Measurements from ENCODE around the gene BABAM2. TPM values are rescaled to one million over a fixed set of nuclear protein-coding genes. Genes with fewer than 3 reads are reported as not detected.

BABAM2 gene
- total and polyA plus RNA-seq, 7 experiments from 2014 or later = 34.2 to 58.2 (median 44.2) TPM

DNA sequence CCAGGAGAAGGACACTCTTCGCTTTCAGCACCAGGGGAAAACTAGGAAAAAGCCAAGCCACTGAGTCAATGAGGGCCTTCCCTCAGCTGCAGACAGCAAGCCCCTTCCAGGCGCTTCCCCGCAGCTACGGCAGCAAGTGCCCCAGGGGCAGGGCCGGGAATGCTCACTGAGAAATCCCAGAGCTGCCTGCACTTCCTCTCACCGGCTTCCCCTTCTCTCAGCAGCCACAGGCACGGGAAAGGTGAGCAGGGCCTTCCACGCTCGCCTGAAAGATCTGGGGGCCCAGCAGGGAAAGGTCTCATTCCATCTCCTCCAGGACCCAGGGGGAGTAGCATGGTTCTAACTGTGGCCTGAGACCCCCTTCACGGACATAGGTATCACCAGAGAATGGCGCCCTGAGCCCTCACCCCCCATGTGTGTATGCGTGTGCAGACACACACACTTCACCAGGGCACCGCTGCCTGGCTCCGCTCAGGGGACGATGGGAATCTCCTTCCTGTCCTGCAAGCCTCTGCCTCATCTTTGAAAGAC is 472.5 kb downstream of the BABAM2 start:
- Mint-ChIP-seq H3K27me3 (peaks cover 0 to 14% (median 0%) of the 10 kb centered on the region in 5 donors), H3K9me3 (no peaks in the 10 kb centered on the region), H3K27ac (peak overlapping the region in 2 of 9 donors; percentile 5 to 20), H3K4me1 (peaks cover 47 to 94% (median 68%) of the 10 kb centered on the region in 7 donors), H3K36me3 (peaks cover 0 to 7% (median 0%) of the 10 kb centered on the region in 5 donors), H3K4me3 (no peak overlapping the region)
- ATAC-seq (no peak), DNase-seq (no peak)
- intact Hi-C loops (cut with micrococcal nuclease) = no loop called here
- H3K27me3 ChIP-seq (ENCODE audit: control insufficient read depth in 2 of 2, insufficient read depth in 2 of 2, low read length in 2 of 2) = no peaks in the 10 kb centered on the region
- H3K4me3 ChIP-seq (ENCODE audit: low read length) = no peak overlapping the region
- H3K4me1 ChIP-seq (ENCODE audit: control insufficient read depth in 2 of 2, insufficient read depth in 2 of 2, low read length in 2 of 2) = peaks cover 68 to 79% of the 10 kb centered on the region in 2 donors
- H3K9me3 ChIP-seq (ENCODE audit: control insufficient read depth in 2 of 3, low read length in 3 of 3) = no peaks in the 10 kb centered on the region
- no peaks in the 10 kb centered on the region for H3K36me3 ChIP-seq (ENCODE audit: control insufficient read depth in 2 of 3, insufficient read depth in 3 of 3, low read length in 3 of 3)
- no peak overlapping the region for H3K27ac ChIP-seq (ENCODE audit: low read depth, low read length)
- ChIA-PET CTCF (no interaction called here), POLR2A (no interaction called here)

DNA sequence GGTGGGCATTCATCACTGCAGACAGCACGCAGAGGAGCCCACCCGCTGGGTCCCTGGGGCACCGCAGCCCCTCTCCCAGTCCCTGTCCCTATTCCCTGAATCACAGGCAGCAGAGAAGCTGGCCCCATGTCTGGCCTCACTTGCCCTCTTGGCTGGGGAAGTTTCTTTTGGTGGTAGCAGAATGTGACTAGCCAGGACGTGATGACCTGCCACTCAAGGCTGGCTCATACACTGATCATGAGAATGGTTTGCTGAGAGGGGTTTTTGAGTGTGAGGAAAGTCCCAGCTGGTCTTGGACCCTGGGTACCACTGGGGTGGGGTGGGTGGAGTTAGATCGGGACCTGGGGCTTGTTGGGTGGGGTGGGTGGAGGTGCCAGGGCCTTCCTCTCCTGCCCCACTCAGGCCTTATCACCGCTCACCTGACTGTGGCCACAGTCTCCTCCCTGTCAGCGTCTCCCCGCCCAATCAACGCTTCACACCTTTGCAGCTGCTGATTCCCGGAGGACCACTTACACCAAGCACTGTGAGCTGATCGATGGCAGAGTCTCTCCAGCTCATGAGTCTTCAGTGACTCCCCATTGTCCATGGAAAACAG is 473.3 kb downstream of the BABAM2 start:
- Histone ChIP-seq H3K4me1 (ENCODE audit: control insufficient read depth in 2 of 2, insufficient read depth in 2 of 2, low read length in 2 of 2) (peaks cover 62 to 73% of the 10 kb centered on the region in 2 donors), H3K27me3 (ENCODE audit: control insufficient read depth in 2 of 2, insufficient read depth in 2 of 2, low read length in 2 of 2) (no peaks in the 10 kb centered on the region), H3K27ac (ENCODE audit: low read depth, low read length) (no peak overlapping the region), H3K4me3 (ENCODE audit: low read length) (no peak overlapping the region), H3K36me3 (ENCODE audit: control insufficient read depth in 2 of 3, insufficient read depth in 3 of 3, low read length in 3 of 3) (no peaks in the 10 kb centered on the region), H3K9me3 (ENCODE audit: control insufficient read depth in 2 of 3, low read length in 3 of 3) (no peaks in the 10 kb centered on the region)
- Mint-ChIP-seq H3K4me1 (peaks cover 44 to 89% (median 67%) of the 10 kb centered on the region in 7 donors), H3K4me3 (no peak overlapping the region), H3K27me3 (peaks cover 0 to 14% (median 0%) of the 10 kb centered on the region in 5 donors), H3K9me3 (peaks cover 0 to 1% (median 0%) of the 10 kb centered on the region in 11 donors), H3K36me3 (peaks cover 0 to 7% (median 0%) of the 10 kb centered on the region in 5 donors), H3K27ac (no peak overlapping the region)
- no peak for ATAC-seq
- POLR2A ChIA-PET = no interaction called here
- no peak for DNase-seq
- intact Hi-C loops (cut with micrococcal nuclease) = no loop called here
- CTCF ChIA-PET = no interaction called here

DNA sequence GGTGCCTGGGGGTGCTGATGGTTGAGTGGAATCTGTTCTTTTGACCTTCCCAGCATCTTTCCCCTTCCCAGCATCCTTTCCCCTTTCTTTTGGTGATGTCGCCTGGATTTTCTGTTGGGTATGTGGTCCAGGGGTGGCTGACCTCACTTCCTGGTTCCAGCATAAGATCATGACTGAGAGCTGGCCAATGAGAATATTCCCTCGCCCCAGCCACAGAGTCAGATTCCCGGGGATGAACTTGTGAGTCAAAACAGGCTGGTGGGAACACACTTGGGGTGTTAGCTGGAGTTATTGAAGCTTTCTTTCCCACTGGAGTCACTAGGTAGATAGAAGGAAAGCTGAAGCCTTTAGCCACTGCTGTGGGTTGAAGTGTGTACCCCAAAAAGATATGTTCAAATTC is 474.1 kb downstream of the BABAM2 start:
- Mint-ChIP-seq H3K36me3 (peaks cover 0 to 3% (median 0%) of the 10 kb centered on the region in 5 donors), H3K27ac (peak overlapping the region in 1 of 9 donors; percentile 36), H3K9me3 (peaks cover 0 to 1% (median 0%) of the 10 kb centered on the region in 11 donors), H3K27me3 (peaks cover 0 to 12% (median 0%) of the 10 kb centered on the region in 5 donors), H3K4me1 (peaks cover 36 to 81% (median 59%) of the 10 kb centered on the region in 7 donors), H3K4me3 (peak overlapping the region in 3 of 10 donors; percentile 33 to 89 (median 75))
- no peaks in the 10 kb centered on the region for H3K36me3 ChIP-seq (ENCODE audit: control insufficient read depth in 2 of 3, insufficient read depth in 3 of 3, low read length in 3 of 3)
- no peaks in the 10 kb centered on the region for H3K27me3 ChIP-seq (ENCODE audit: control insufficient read depth in 2 of 2, insufficient read depth in 2 of 2, low read length in 2 of 2)
- ChIA-PET CTCF (no interaction called here), POLR2A (interaction anchor here (0.6 to 1.2 kb wide), 2 partner anchors 27 to 110 kb away, joined by 3 read pairs; no protein-coding TSS in a partner anchor)
- intact Hi-C loops (cut with micrococcal nuclease) = no loop called here
- H3K4me3 ChIP-seq (ENCODE audit: low read length) = no peak overlapping the region
- DNase-seq (no peak), ATAC-seq (no peak)
- H3K27ac ChIP-seq (ENCODE audit: low read depth, low read length) = no peak overlapping the region
- no peaks in the 10 kb centered on the region for H3K9me3 ChIP-seq (ENCODE audit: control insufficient read depth in 2 of 3, low read length in 3 of 3)
- H3K4me1 ChIP-seq (ENCODE audit: control insufficient read depth in 2 of 2, insufficient read depth in 2 of 2, low read length in 2 of 2) = peaks cover 53 to 66% of the 10 kb centered on the region in 2 donors

DNA sequence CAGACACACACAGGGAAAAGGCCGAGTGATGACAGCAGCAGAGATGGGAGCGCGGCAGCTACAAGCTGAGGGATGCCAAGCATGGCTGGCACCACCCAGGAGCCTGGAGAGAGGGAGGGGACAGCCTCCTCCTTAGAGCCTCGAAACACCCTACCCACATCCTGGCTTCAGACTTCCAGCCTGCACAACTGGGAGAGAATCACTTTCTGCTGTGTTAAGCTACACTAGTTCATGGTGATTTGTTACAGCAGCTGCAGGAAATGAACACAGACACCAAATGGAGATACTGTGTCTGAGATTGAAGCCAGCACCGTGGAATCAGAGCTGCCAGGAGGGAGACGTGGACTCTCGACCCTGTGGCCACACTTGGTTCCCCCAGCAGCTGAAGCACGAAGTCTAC is 474.6 kb downstream of the BABAM2 start:
- ATAC-seq (no peak), DNase-seq (no peak)
- Histone ChIP-seq H3K27ac (ENCODE audit: low read depth, low read length) (no peak overlapping the region), H3K27me3 (ENCODE audit: control insufficient read depth in 2 of 2, insufficient read depth in 2 of 2, low read length in 2 of 2) (no peaks in the 10 kb centered on the region), H3K4me3 (ENCODE audit: low read length) (no peak overlapping the region), H3K4me1 (ENCODE audit: control insufficient read depth in 2 of 2, insufficient read depth in 2 of 2, low read length in 2 of 2) (peaks cover 48 to 61% of the 10 kb centered on the region in 2 donors), H3K9me3 (ENCODE audit: control insufficient read depth in 2 of 3, low read length in 3 of 3) (no peaks in the 10 kb centered on the region), H3K36me3 (ENCODE audit: control insufficient read depth in 2 of 3, insufficient read depth in 3 of 3, low read length in 3 of 3) (no peaks in the 10 kb centered on the region)
- peaks cover 0 to 3% (median 0%) of the 10 kb centered on the region in 5 donors for H3K36me3 Mint-ChIP-seq
- peaks cover 31 to 75% (median 53%) of the 10 kb centered on the region in 7 donors for H3K4me1 Mint-ChIP-seq
- peaks cover 0 to 12% (median 0%) of the 10 kb centered on the region in 5 donors for H3K27me3 Mint-ChIP-seq
- peak overlapping the region in 6 of 10 donors; percentile 17 to 89 (median 36) for H3K4me3 Mint-ChIP-seq
- POLR2A ChIA-PET = interaction anchor here (1.2 kb wide), 1 partner anchor 26 kb away, joined by 3 read pairs; no protein-coding TSS in a partner anchor
- H3K27ac Mint-ChIP-seq = peak overlapping the region in 1 of 9 donors; percentile 36
- CTCF ChIA-PET = no interaction called here
- peaks cover 0 to 1% (median 0%) of the 10 kb centered on the region in 11 donors for H3K9me3 Mint-ChIP-seq
- intact Hi-C loops (cut with micrococcal nuclease) = no loop called here

DNA sequence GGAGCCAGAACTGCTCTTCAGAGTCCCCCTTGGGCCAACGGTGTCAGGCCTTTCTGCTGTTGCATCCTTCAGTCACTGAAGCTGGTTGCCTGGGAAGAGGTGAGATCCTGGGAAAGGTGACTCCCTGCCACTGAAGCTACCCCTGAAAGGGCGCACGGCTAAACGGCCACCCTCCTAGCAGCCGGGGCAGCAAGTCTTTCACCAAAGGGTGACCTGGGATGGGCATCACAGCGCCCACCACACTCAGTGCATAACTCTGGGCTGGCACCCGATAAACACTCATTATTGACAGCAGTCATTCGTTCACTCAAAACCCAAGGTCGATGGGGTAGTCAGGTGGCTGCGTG is 475.6 kb downstream of the BABAM2 start:
- Mint-ChIP-seq H3K27ac (peak overlapping the region in 3 of 9 donors; percentile 65 to 87 (median 87)), H3K4me1 (peaks cover 27 to 66% (median 48%) of the 10 kb centered on the region in 7 donors), H3K4me3 (peak overlapping the region in 9 of 10 donors; percentile 75 to 93 (median 88)), H3K9me3 (peaks cover 0 to 1% (median 0%) of the 10 kb centered on the region in 11 donors), H3K36me3 (peaks cover 0 to 5% (median 0%) of the 10 kb centered on the region in 5 donors), H3K27me3 (peaks cover 0 to 13% (median 0%) of the 10 kb centered on the region in 5 donors)
- DNase-seq = no peak
- H3K27me3 ChIP-seq (ENCODE audit: control insufficient read depth in 2 of 2, insufficient read depth in 2 of 2, low read length in 2 of 2) = no peaks in the 10 kb centered on the region
- CTCF ChIA-PET = no interaction called here
- peak overlapping the region; percentile 14 for H3K4me3 ChIP-seq (ENCODE audit: low read length)
- no peak for ATAC-seq
- POLR2A ChIA-PET = interaction anchor here (1.0 kb wide), 2 partner anchors 10 to 15 kb away, joined by 3 read pairs; no protein-coding TSS in a partner anchor
- no peaks in the 10 kb centered on the region for H3K9me3 ChIP-seq (ENCODE audit: control insufficient read depth in 2 of 3, low read length in 3 of 3)
- intact Hi-C loops (cut with micrococcal nuclease) = loop anchor here (1.0 kb wide), 2 partner anchors 24 to 26 kb away; partner anchors contain the start of gene FOSL2 (in 1 of the 2)
- H3K36me3 ChIP-seq (ENCODE audit: control insufficient read depth in 2 of 3, insufficient read depth in 3 of 3, low read length in 3 of 3) = no peaks in the 10 kb centered on the region
- H3K4me1 ChIP-seq (ENCODE audit: control insufficient read depth in 2 of 2, insufficient read depth in 2 of 2, low read length in 2 of 2) = peaks cover 44 to 51% of the 10 kb centered on the region in 2 donors
- H3K27ac ChIP-seq (ENCODE audit: low read depth, low read length) = no peak overlapping the region

DNA sequence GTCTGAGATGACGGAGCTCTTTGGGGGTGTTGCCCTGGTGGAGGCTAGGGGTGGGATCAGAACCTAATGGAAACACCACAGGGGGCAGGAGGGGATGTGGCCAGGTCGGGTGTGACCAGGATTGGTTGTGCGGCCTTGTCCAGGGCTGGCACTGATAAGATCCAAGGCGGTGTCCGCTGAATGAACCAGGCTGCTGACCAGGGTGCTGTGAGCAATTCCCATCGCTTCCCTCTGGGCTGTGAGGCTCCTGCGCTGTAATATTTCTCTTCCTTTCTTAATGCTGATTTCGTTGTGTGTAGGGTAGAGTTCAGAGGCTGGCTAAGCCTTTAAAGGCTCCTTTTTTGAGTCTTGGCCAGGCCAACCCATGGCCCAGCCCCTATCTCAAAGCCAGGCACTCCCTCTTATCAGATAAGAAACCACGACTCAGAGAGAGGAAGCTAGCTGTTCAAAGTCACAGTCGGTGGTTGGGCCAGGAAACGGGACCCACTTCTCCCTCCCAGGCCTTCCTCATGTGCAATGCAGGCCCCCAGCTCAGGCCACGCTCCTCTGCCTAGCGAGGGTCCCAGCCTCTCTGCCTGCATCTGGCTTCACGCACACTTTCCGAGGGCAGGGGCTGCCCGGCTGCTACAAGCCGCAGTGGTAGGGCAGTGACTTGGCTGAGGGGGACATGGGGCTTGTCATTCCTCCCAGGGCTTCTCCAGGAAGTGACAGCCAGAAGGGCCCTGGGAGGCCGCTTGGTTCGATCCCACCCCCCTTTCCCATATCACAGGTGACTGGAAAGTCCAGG is 476.2 kb downstream of the BABAM2 start:
- Histone ChIP-seq H3K4me3 (ENCODE audit: low read length) (peak overlapping the region; percentile 14), H3K27me3 (ENCODE audit: control insufficient read depth in 2 of 2, insufficient read depth in 2 of 2, low read length in 2 of 2) (no peaks in the 10 kb centered on the region), H3K27ac (ENCODE audit: low read depth, low read length) (no peak overlapping the region), H3K9me3 (ENCODE audit: control insufficient read depth in 2 of 3, low read length in 3 of 3) (no peaks in the 10 kb centered on the region), H3K36me3 (ENCODE audit: control insufficient read depth in 2 of 3, insufficient read depth in 3 of 3, low read length in 3 of 3) (no peaks in the 10 kb centered on the region), H3K4me1 (ENCODE audit: control insufficient read depth in 2 of 2, insufficient read depth in 2 of 2, low read length in 2 of 2) (peaks cover 44 to 47% of the 10 kb centered on the region in 2 donors)
- Mint-ChIP-seq H3K4me1 (peaks cover 27 to 62% (median 45%) of the 10 kb centered on the region in 7 donors), H3K36me3 (peaks cover 0 to 6% (median 0%) of the 10 kb centered on the region in 5 donors), H3K27me3 (peaks cover 0 to 12% (median 0%) of the 10 kb centered on the region in 5 donors), H3K27ac (peak overlapping the region in 8 of 9 donors; percentile 12 to 87 (median 72)), H3K4me3 (peak overlapping the region; percentile 75 to 93 (median 88)), H3K9me3 (peaks cover 0 to 1% (median 0%) of the 10 kb centered on the region in 11 donors)
- intact Hi-C loops (cut with micrococcal nuclease) = loop anchor here (1.0 kb wide), 3 partner anchors 7 to 26 kb away; partner anchors contain the start of gene FOSL2 (in 1 of the 2)
- ATAC-seq (peak; percentile 92), DNase-seq (peak in 8 of 9 donors; percentile 37 to 70 (median 56))
- POLR2A ChIA-PET = interaction anchor here (1.0 kb wide), 2 partner anchors 10 to 14 kb away, joined by 3 read pairs; no protein-coding TSS in a partner anchor
- CTCF ChIA-PET = no interaction called here
